GM10248 (cell line): Measurements from ENCODE around the gene COL23A1.

ENCODE experiments used
- CTCF ChIA-PET: fragments of 300-600 bp; sonication (Branson Sonifier 250); formaldehyde crosslinking; extraction: SDS; loops from one replicate; lab custom pipeline; 2021; ENCODE audit warnings: antibody characterized with exemption; lab: Yijun Ruan, JAX
- POLR2A ChIA-PET: fragments of 350-650 bp; sonication (Branson Sonifier 250); formaldehyde crosslinking; extraction: SDS; loops from one replicate; lab custom pipeline; 2020; ENCODE audit warnings: antibody characterized with exemption; lab: Yijun Ruan, JAX
- DNase-seq: peaks from one replicate; pipeline ENCODE4 v3.0.0; 2012; ENCODE audit errors: extremely low spot score
- TF ChIP-seq, protein P1 (sequence below): IDR thresholded peaks from 2 replicates; pipeline ENCODE4 v1.5.1; 2012; ENCODE audit warnings: mild to moderate bottlenecking, low read depth; ENCODE audit errors: extremely low read depth, missing control alignments, control extremely low read depth

Gene COL23A1

DNA sequence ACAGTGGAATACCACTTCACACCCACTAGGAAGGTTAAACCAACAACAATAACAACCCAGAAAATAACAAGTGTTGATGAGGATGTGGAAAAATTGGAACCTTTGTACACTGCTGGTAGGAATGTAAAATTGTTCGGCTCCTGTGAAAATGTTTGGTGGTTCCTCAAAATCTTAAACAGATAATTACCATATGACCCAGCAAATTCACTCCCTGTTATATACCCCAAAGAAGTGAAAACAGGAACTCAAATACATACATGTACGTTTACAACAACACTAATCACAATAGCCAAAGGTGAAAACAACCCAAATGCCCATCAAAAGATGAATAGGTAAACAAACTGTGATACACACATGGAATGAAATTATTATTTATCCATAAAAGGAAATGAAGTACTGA is 179.1 kb downstream of the COL23A1 start:
- TF ChIP-seq, protein P1, sequence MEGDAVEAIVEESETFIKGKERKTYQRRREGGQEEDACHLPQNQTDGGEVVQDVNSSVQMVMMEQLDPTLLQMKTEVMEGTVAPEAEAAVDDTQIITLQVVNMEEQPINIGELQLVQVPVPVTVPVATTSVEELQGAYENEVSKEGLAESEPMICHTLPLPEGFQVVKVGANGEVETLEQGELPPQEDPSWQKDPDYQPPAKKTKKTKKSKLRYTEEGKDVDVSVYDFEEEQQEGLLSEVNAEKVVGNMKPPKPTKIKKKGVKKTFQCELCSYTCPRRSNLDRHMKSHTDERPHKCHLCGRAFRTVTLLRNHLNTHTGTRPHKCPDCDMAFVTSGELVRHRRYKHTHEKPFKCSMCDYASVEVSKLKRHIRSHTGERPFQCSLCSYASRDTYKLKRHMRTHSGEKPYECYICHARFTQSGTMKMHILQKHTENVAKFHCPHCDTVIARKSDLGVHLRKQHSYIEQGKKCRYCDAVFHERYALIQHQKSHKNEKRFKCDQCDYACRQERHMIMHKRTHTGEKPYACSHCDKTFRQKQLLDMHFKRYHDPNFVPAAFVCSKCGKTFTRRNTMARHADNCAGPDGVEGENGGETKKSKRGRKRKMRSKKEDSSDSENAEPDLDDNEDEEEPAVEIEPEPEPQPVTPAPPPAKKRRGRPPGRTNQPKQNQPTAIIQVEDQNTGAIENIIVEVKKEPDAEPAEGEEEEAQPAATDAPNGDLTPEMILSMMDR, result no peak
- POLR2A ChIA-PET, result no interaction called here
- no peak for DNase-seq
- CTCF ChIA-PET, result no interaction called here

DNA sequence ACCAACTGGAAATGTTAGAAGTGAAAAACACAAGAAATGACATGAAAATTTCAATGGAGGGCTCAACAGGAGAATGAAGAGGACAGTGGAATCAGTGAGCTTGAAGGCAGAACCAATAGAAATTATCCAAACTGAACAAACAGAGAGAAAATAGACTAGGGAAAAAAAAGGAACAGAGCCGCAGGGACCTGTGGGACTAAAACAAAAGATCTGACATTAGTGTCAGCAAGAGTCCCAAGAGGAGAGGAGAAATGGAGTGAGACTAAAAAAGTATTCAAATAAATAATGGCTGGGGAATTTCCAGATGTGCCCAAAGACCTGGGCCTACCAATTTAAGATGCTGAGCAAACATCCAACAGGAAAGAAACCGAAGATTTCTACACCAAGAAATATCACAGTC is 182.5 kb downstream of the COL23A1 start:
- ChIA-PET CTCF (no interaction called here), POLR2A (no interaction called here)
- TF ChIP-seq, protein P1, result no peak
- DNase-seq, result no peak

DNA sequence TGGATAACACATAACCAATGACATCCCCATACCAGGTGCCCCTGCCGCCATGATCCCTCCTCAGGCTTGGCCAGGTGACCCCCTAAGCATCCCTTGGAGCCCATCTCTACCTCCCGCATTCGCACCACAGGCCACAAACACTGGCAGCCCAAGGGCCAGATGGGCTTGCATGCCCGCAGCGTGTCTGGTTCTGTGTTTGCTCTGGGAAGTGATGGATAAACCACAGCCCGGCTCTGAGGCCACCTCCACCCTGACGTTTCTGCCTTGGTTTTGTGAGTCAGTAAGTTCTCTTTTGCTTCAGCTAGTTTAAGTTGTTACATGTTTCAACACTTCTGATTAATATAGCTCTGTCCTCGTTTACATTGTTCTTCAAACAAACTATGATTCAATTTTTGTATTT is 185.2 kb downstream of the COL23A1 start:
- POLR2A ChIA-PET, result no interaction called here

DNA sequence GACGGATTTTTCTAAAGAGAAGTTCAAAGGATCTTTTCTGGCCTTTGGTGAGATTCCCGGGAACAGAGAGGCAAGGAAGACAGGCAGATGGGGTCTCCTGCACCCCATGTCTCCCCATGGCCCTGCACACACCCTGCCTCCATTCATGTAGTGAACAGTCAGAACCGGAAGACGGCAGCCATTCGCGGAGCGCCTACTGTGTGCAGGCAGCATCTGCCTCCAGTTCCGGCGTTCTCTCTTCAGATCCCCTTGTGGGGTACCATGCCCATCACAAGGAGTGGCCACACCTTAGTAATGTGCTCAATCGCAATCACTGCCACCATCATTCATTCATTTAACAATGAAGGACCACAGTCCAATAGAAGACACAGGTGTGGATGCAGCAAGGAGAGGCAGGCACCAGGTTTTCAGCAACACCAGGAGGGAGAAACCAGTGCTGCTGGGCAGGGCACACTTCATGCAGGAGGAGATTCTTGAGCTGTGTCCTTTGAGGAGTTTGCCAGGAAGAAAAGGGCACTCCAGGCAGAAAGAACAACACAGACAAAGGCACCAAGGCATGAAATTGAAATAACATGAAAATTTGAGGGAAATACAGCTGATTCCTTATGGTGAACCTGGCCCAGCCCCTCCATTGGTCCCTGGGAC is 186.1 kb downstream of the COL23A1 start:
- ChIA-PET CTCF (interaction anchor here (1.6 kb wide), 1 partner anchor 35 kb away, joined by 3 read pairs; no protein-coding TSS in a partner anchor), POLR2A (no interaction called here)
- DNase-seq, result no peak
- TF ChIP-seq, protein P1, result no peak

More for the DNA sequence above, 185.2 kb downstream of the COL23A1 start:
- DNase-seq, result no peak
- CTCF ChIA-PET, result interaction anchor here (1.6 kb wide), 1 partner anchor 34 kb away, joined by 3 read pairs; no protein-coding TSS in a partner anchor
- TF ChIP-seq, protein P1, result no peak

DNA sequence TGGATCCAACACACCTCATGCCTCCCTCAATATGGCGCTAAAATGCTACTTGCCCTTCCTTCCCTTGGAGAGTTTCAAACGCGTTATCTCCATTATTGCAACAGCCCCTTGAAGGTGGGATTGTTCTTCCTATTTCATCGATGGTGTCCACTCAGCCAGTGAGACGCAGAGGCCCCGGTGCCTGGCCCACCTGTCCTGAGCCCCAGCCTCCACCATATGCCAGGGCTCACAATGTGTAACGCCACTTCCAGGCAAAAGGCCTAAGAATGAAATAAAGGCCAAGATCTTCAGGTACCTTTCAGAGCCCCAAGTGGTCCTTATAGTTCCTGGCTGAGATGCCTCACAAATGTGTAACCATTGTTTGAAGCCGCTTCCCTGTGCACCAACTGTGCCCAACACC is 186.8 kb downstream of the COL23A1 start:
- CTCF ChIA-PET, result no interaction called here

DNA sequence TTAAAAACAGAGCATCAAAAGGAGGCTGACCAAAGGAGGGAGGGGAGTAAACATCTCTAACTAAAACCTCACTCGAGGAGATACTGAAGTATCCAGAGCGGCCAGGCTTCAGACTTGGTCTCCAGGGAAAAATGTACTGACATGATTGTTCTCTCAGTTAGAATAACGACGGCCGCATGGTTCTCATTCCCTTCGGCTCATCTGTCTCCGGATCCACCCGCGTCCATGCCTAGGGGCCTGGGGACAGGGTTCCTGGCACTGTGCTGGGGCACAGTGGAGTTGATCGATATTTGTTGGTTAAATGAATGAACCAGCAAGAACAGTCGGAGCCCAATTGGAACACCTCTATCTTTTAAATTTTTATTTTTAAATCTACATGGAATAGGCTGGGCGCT is 190.5 kb downstream of the COL23A1 start:
- TF ChIP-seq, protein P1, result no peak
- no peak for DNase-seq
- ChIA-PET CTCF (no interaction called here), POLR2A (no interaction called here)

More for the DNA sequence above, 186.8 kb downstream of the COL23A1 start:
- DNase-seq, result no peak
- POLR2A ChIA-PET, result no interaction called here
- TF ChIP-seq, protein P1, result no peak
